AG10803 (cell line): Measurements from ENCODE around the gene EOMES.

Experiments
- DNase-seq: peaks from one replicate; pipeline ENCODE4 v3.0.0; 2010; ENCODE audit warnings: low read depth
- H3K4me3 ChIP-seq: 2 replicates; pipeline ENCODE4 v1.5.1; 2011; ENCODE audit warnings: mild to moderate bottlenecking, low read length, control low read depth
- CTCF ChIP-seq: conservative IDR thresholded peaks from 2 replicates; pipeline ENCODE4 v1.5.1; 2011; ENCODE audit warnings: mild to moderate bottlenecking, low read length, control low read depth, inconsistent platforms

EOMES gene

GRCh38 chr3:27715454-27715806 is 6.7 kb downstream of the EOMES start:
- peak overlapping the region; percentile 46 for H3K4me3 ChIP-seq

GRCh38 chr3:27714692-27715453 is 7.2 kb downstream of the EOMES start:
- no peak for DNase-seq
- H3K4me3 ChIP-seq = peak overlapping the region; percentile 46
- TF ChIP-seq CTCF = no peak

More at GRCh38 chr3:27715454-27715806, 6.7 kb downstream of the EOMES start:
- no peak for DNase-seq
- no peak for TF ChIP-seq CTCF

- DNase-seq = no peak
- no peak for TF ChIP-seq CTCF
- H3K4me3 ChIP-seq = peak overlapping the region; percentile 66
Observed at GRCh38 chr3:27714146-27714526, 8.0 kb downstream of the EOMES start.

GRCh38 chr3:27713435-27714145 is 8.5 kb downstream of the EOMES start:
- peak overlapping the region; percentile 66 for H3K4me3 ChIP-seq
- no peak for DNase-seq
- no peak for TF ChIP-seq CTCF

- peak overlapping the region; percentile 66 for H3K4me3 ChIP-seq
- DNase-seq = no peak
- no peak for TF ChIP-seq CTCF
Observed at GRCh38 chr3:27713078-27713423, 9.1 kb downstream of the EOMES start.

GRCh38 chr3:27712136-27713077 is 9.7 kb downstream of the EOMES start:
- DNase-seq = peak; percentile 80
- peak overlapping the region; percentile 66 for H3K4me3 ChIP-seq
- peak; percentile 85 for TF ChIP-seq CTCF
